ENCODE measurements around the gene GLS2. TPM values are rescaled to one million over a fixed set of nuclear protein-coding genes. Genes with fewer than 3 reads are reported as not detected.

GLS2 gene
- total and polyA plus RNA-seq, 9 of the 15 experiments (the other 6 are each of a cell fraction or from before 2014, with no cell fraction given), result 0.11 TPM; not detected in 8

DNA sequence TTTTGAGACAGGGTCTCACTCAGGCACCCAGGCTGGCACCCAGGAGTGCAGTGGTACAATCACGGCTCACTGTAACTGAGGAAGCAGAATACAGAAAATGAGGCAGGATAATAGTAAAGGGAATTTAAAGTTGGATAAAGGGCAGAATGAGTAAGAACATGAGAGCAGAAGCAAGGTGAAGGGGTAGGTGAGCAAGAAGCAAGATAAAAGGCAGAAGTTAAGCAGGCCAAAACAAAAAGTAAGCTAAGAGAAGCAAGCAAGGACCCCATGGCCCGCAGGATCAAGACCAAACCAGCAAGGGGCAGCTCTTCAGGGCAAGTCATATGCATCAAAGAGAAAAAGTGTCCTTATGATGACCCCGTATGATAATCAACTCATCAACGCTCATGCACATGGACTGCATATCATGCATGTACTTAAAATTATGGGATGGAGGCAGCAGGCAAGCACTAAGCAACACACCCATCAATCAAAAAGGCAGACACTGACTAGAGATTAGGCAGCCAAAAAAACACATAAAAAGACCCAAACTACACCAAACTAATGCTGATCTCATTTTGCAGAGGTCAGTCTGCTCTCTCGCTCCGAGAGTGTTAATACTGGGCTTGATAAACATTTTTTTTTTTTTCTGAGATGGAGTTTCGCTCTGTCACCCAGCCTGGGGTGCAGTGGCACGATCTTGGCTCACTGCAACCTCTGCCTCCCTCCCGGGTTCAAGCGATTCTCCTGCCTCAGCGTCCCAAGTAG is 50.4 kb downstream of the GLS2 start (continued):
- TF ChIP-seq, protein P1, sequence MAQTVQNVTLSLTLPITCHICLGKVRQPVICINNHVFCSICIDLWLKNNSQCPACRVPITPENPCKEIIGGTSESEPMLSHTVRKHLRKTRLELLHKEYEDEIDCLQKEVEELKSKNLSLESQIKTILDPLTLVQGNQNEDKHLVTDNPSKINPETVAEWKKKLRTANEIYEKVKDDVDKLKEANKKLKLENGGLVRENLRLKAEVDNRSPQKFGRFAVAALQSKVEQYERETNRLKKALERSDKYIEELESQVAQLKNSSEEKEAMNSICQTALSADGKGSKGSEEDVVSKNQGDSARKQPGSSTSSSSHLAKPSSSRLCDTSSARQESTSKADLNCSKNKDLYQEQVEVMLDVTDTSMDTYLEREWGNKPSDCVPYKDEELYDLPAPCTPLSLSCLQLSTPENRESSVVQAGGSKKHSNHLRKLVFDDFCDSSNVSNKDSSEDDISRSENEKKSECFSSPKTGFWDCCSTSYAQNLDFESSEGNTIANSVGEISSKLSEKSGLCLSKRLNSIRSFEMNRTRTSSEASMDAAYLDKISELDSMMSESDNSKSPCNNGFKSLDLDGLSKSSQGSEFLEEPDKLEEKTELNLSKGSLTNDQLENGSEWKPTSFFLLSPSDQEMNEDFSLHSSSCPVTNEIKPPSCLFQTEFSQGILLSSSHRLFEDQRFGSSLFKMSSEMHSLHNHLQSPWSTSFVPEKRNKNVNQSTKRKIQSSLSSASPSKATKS (CRISPR knock-in tag; IDR thresholded peaks at IDR 0.05), result no peak
- TF ChIP-seq MYC (IDR thresholded peaks at IDR 0.05; ENCODE audit: low read depth, low read length) (peak; percentile 85), MYC (CRISPR knock-in tag; IDR thresholded peaks at IDR 0.05; ENCODE audit: borderline replicate concordance, low read depth) (no peak), PHF8 (IDR thresholded peaks at IDR 0.05; ENCODE audit: borderline replicate concordance, low read length) (no peak), CSDE1 (IDR thresholded peaks at IDR 0.05) (0 out of 4 replicates have a peak, but pooled peaks of 1 of the 2 experiments have one; percentile 56), TBL1XR1 (IDR thresholded peaks at IDR 0.05; ENCODE audit: low read length in 2 of 2) (peak in 1 of 2 experiments; percentile 59; a peak in 1 of 4 replicates), SOX6 (IDR thresholded peaks at IDR 0.05) (peak; percentile 56), RBM22 (IDR thresholded peaks at IDR 0.05; ENCODE audit: low read depth, low read length, poor library complexity, severe bottlenecking) (no peak), ZNF217 (CRISPR knock-in tag; IDR thresholded peaks at IDR 0.05) (no peak)
- TF ChIP-seq, protein P2, sequence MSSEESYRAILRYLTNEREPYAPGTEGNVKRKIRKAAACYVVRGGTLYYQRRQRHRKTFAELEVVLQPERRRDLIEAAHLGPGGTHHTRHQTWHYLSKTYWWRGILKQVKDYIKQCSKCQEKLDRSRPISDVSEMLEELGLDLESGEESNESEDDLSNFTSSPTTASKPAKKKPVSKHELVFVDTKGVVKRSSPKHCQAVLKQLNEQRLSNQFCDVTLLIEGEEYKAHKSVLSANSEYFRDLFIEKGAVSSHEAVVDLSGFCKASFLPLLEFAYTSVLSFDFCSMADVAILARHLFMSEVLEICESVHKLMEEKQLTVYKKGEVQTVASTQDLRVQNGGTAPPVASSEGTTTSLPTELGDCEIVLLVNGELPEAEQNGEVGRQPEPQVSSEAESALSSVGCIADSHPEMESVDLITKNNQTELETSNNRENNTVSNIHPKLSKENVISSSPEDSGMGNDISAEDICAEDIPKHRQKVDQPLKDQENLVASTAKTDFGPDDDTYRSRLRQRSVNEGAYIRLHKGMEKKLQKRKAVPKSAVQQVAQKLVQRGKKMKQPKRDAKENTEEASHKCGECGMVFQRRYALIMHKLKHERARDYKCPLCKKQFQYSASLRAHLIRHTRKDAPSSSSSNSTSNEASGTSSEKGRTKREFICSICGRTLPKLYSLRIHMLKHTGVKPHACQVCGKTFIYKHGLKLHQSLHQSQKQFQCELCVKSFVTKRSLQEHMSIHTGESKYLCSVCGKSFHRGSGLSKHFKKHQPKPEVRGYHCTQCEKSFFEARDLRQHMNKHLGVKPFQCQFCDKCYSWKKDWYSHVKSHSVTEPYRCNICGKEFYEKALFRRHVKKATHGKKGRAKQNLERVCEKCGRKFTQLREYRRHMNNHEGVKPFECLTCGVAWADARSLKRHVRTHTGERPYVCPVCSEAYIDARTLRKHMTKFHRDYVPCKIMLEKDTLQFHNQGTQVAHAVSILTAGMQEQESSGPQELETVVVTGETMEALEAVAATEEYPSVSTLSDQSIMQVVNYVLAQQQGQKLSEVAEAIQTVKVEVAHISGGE (CRISPR knock-in tag; IDR thresholded peaks at IDR 0.05), result peak in 1 of 3 experiments; percentile 65; a peak in 2 of 6 replicates
- TF ChIP-seq, protein P3, sequence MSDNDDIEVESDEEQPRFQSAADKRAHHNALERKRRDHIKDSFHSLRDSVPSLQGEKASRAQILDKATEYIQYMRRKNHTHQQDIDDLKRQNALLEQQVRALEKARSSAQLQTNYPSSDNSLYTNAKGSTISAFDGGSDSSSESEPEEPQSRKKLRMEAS (CRISPR knock-in tag; IDR thresholded peaks at IDR 0.05), result peak; percentile 59; the same call in 1 of the 2 replicates
- TF ChIP-seq, protein P4, sequence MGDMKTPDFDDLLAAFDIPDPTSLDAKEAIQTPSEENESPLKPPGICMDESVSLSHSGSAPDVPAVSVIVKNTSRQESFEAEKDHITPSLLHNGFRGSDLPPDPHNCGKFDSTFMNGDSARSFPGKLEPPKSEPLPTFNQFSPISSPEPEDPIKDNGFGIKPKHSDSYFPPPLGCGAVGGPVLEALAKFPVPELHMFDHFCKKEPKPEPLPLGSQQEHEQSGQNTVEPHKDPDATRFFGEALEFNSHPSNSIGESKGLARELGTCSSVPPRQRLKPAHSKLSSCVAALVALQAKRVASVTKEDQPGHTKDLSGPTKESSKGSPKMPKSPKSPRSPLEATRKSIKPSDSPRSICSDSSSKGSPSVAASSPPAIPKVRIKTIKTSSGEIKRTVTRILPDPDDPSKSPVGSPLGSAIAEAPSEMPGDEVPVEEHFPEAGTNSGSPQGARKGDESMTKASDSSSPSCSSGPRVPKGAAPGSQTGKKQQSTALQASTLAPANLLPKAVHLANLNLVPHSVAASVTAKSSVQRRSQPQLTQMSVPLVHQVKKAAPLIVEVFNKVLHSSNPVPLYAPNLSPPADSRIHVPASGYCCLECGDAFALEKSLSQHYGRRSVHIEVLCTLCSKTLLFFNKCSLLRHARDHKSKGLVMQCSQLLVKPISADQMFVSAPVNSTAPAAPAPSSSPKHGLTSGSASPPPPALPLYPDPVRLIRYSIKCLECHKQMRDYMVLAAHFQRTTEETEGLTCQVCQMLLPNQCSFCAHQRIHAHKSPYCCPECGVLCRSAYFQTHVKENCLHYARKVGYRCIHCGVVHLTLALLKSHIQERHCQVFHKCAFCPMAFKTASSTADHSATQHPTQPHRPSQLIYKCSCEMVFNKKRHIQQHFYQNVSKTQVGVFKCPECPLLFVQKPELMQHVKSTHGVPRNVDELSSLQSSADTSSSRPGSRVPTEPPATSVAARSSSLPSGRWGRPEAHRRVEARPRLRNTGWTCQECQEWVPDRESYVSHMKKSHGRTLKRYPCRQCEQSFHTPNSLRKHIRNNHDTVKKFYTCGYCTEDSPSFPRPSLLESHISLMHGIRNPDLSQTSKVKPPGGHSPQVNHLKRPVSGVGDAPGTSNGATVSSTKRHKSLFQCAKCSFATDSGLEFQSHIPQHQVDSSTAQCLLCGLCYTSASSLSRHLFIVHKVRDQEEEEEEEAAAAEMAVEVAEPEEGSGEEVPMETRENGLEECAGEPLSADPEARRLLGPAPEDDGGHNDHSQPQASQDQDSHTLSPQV (IDR thresholded peaks at IDR 0.05), result 0 out of 2 replicates have a peak, but pooled peaks have one; percentile 48
- TF ChIP-seq, protein P5, sequence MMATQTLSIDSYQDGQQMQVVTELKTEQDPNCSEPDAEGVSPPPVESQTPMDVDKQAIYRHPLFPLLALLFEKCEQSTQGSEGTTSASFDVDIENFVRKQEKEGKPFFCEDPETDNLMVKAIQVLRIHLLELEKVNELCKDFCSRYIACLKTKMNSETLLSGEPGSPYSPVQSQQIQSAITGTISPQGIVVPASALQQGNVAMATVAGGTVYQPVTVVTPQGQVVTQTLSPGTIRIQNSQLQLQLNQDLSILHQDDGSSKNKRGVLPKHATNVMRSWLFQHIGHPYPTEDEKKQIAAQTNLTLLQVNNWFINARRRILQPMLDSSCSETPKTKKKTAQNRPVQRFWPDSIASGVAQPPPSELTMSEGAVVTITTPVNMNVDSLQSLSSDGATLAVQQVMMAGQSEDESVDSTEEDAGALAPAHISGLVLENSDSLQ (IDR thresholded peaks at IDR 0.05), result peak; percentile 99

Measured in K562 (cell line).